H1 (cell line): Measurements from ENCODE around the gene RABL6. TPM values are rescaled to one million over a fixed set of nuclear protein-coding genes. Genes with fewer than 3 reads are reported as not detected.

ENCODE experiments used
- BCL11A ChIP-seq, 2 experiments: IDR thresholded peaks; one replicate each; pipeline ENCODE4 v1.6.1; 2011; ENCODE audit warnings: low read depth in 2 of 2, low read length in 2 of 2, mild to moderate bottlenecking in 2 of 2
- POLR2AphosphoS5 ChIP-seq: IDR thresholded peaks from 2 replicates; pipeline ENCODE4 v1.6.1; 2011; ENCODE audit warnings: low read depth, low read length
- SP1 ChIP-seq: IDR thresholded peaks from 2 replicates; pipeline ENCODE4 v1.6.1; 2011; ENCODE audit warnings: low read depth, low read length
- polyA plus RNA-seq, 7 experiments: library from polyadenylated mRNA; depleted of rRNA in 3 of 7; stranded (reverse) in 5 of 7; unstranded in 2 of 7; fragments of >200 nt in 5 of 7; fragments of 200-250 nt in 2 of 7; gene quantifications; 1 replicate in 5 of 7; 2 replicates in 1 of 7; 4 replicates in 1 of 7; pipeline versions ENCODE4 v1.2.1 to v1.2.3, GENCODE V29; 2011 to 2013; ENCODE audit warnings: missing spikeins in 2 of 7, mixed read lengths in 2 of 7
- total RNA-seq: library from RNA; stranded (reverse); fragmentation: NEBNext Ultra II Directional; extraction: Animal tissue kit (Norgen Biotek cat#: 25700); gene quantifications from 2 replicates; pipeline ENCODE4 v1.2.1, GENCODE V29; 2021

RABL6 gene
- total and polyA plus RNA-seq, 2 of the 8 experiments (the other 6 are each of a cell fraction or from before 2014, with no cell fraction given): 70.1 to 130 TPM

DNA sequence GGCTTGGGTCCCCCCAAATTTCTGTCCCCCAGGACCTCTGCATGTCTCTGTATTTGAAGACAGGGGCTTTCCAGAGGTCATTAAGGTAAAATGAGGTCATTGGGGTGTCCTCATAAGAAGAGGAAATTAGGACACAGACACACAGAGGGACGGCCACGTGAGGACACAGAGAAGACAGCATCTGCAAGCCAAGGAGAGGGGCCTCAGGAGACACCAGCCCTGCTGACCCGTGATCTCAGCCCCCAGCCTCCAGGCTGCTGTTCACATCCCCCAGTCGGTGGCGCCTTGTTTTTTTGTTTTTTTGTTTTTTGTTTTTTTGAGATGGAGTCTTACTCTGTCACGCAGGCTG is 12.8 kb upstream of the RABL6 start (continued):
- TF ChIP-seq POLR2AphosphoS5 (no peak), BCL11A (IDR thresholded peaks at IDR 0.05; ENCODE audit: low read depth in 2 of 2, low read length in 2 of 2) (no peak), SP1 (no peak)
